Ramos (cell line): ENCODE results near the gene CALCA.

Source experiments
- in situ Hi-C: fragments of 300-500 bp; cut with MboI; formaldehyde crosslinking; loops from one replicate; pipeline ENCODE4 v1.14.3; 2022; ENCODE audit warnings: low sequenced_read_pairs; ENCODE audit not compliant: unreplicated experiment

The CALCA gene

GRCh38 chr11:14949437-14950147 lies 22.6 kb downstream of the CALCA start:
- in situ Hi-C loops, result no loop called here

- in situ Hi-C loops, result no loop called here
These were observed 29.4 kb downstream of the CALCA start for GRCh38 chr11:14942745-14943144.

- in situ Hi-C loops, result no loop called here
These were observed 33.2 kb downstream of the CALCA start for GRCh38 chr11:14938936-14939335.

- in situ Hi-C loops, result no loop called here
These were observed 37.4 kb downstream of the CALCA start for GRCh38 chr11:14934641-14935351.

- in situ Hi-C loops, result no loop called here
These were observed 39.7 kb downstream of the CALCA start for GRCh38 chr11:14932447-14932846.

- in situ Hi-C loops, result no loop called here
These were observed 41.8 kb downstream of the CALCA start for GRCh38 chr11:14930369-14930768.

- in situ Hi-C loops, result no loop called here
These were observed 45.0 kb downstream of the CALCA start for GRCh38 chr11:14927146-14927545.

- in situ Hi-C loops, result no loop called here
These were observed 47.8 kb downstream of the CALCA start for GRCh38 chr11:14924318-14924717.
